KBM-7 (cell line): Measurements from ENCODE around the gene CELF4.

Source experiments
- DNase-seq: peaks from one replicate; pipeline ENCODE4 v3.0.0-alpha.2; 2015
- in situ Hi-C: fragments of 300-500 bp; cut with MboI; formaldehyde crosslinking; loops from 2 replicates; pipeline ENCODE4 v1.14.3; 2020; ENCODE audit warnings: low sequenced_read_pairs, low pct_unique_long_range_greater_than_20kb, mixed read lengths

The CELF4 gene

GRCh38 chr18:37506001-37506400 lies 59.6 kb downstream of the CELF4 start:
- in situ Hi-C loops, result no loop called here
- DNase-seq, result no peak

- DNase-seq, result no peak
- in situ Hi-C loops, result no loop called here
Observed at GRCh38 chr18:37505321-37505720, 60.3 kb downstream of the CELF4 start.

GRCh38 chr18:37502601-37503000 lies 63.0 kb downstream of the CELF4 start:
- in situ Hi-C loops, result no loop called here
- DNase-seq, result no peak

GRCh38 chr18:37502036-37502435 lies 63.6 kb downstream of the CELF4 start:
- no peak for DNase-seq
- in situ Hi-C loops, result no loop called here

GRCh38 chr18:37501136-37501535 lies 64.5 kb downstream of the CELF4 start:
- in situ Hi-C loops, result no loop called here
- no peak for DNase-seq

GRCh38 chr18:37499913-37500312 lies 65.7 kb downstream of the CELF4 start:
- DNase-seq, result no peak
- in situ Hi-C loops, result no loop called here

- in situ Hi-C loops, result no loop called here
Observed at GRCh38 chr18:37499044-37499443, 66.6 kb downstream of the CELF4 start.

GRCh38 chr18:37497853-37498518 lies 67.6 kb downstream of the CELF4 start:
- DNase-seq, result no peak
- in situ Hi-C loops, result no loop called here

More at GRCh38 chr18:37499044-37499443, 66.6 kb downstream of the CELF4 start:
- DNase-seq, result no peak

- in situ Hi-C loops, result no loop called here
- DNase-seq, result no peak
Observed at GRCh38 chr18:37496568-37496967, 69.0 kb downstream of the CELF4 start.

GRCh38 chr18:37495354-37495753 lies 70.2 kb downstream of the CELF4 start:
- in situ Hi-C loops, result no loop called here
- DNase-seq, result no peak

GRCh38 chr18:37494406-37494805 lies 71.2 kb downstream of the CELF4 start:
- DNase-seq, result no peak
- in situ Hi-C loops, result no loop called here

- no peak for DNase-seq
- in situ Hi-C loops, result no loop called here
Observed at GRCh38 chr18:37493352-37493935, 72.2 kb downstream of the CELF4 start.

GRCh38 chr18:37492952-37493351 lies 72.6 kb downstream of the CELF4 start:
- in situ Hi-C loops, result no loop called here
- no peak for DNase-seq

- in situ Hi-C loops, result no loop called here
- DNase-seq, result no peak
Observed at GRCh38 chr18:37491526-37491925, 74.1 kb downstream of the CELF4 start.

- DNase-seq, result no peak
- in situ Hi-C loops, result no loop called here
Observed at GRCh38 chr18:37489998-37490397, 75.6 kb downstream of the CELF4 start.

- in situ Hi-C loops, result no loop called here
- no peak for DNase-seq
Observed at GRCh38 chr18:37489011-37489410, 76.6 kb downstream of the CELF4 start.

- in situ Hi-C loops, result no loop called here
- no peak for DNase-seq
Observed at GRCh38 chr18:37487400-37487867, 78.2 kb downstream of the CELF4 start.

- in situ Hi-C loops, result no loop called here
- DNase-seq, result no peak
Observed at GRCh38 chr18:37486848-37487247, 78.8 kb downstream of the CELF4 start.

GRCh38 chr18:37484983-37485834 lies 80.4 kb downstream of the CELF4 start:
- in situ Hi-C loops, result no loop called here
- DNase-seq, result peak; percentile 20
